Stimulated activated CD8-positive, alpha-beta memory T cell treated with anti-CD3 and anti-CD28 coated beads, Interleukin-12 subunit alpha, Interleukin-12 subunit beta, amount 100 ng/mL, for 4 hours (primary cell): ENCODE measurements around the gene MUC20.
"Not testable (repeated sequence)": the region's sequence is repeated elsewhere in the genome, so short reads cannot be mapped to it uniquely, and the experiment has no call there.

Experiments used
- DNase-seq: peaks from one replicate; pipeline ENCODE4 v3.0.0-alpha.2; 2020; ENCODE audit warnings: low read depth

The MUC20 gene

GRCh38 chr3:195770841-195771645, 50.3 kb downstream of the MUC20 start:
- DNase-seq = not testable (repeated sequence)

- no peak for DNase-seq
Observed at GRCh38 chr3:195771646-195772300, 51.0 kb downstream of the MUC20 start.

GRCh38 chr3:195773956-195774537, 53.3 kb downstream of the MUC20 start:
- no peak for DNase-seq

- no peak for DNase-seq
Observed at GRCh38 chr3:195774917-195775316, 54.1 kb downstream of the MUC20 start.

- no peak for DNase-seq
Observed at GRCh38 chr3:195777975-195778374, 57.2 kb downstream of the MUC20 start.

GRCh38 chr3:195781236-195781635, 60.5 kb downstream of the MUC20 start:
- not testable (repeated sequence) for DNase-seq
